ENCODE data around the gene ADAMTSL2. TPM values are rescaled to one million over a fixed set of nuclear protein-coding genes. Genes with fewer than 3 reads are reported as not detected.

The ADAMTSL2 gene
- total RNA-seq, 1 donor from 2014 or later: 1.3 TPM

DNA sequence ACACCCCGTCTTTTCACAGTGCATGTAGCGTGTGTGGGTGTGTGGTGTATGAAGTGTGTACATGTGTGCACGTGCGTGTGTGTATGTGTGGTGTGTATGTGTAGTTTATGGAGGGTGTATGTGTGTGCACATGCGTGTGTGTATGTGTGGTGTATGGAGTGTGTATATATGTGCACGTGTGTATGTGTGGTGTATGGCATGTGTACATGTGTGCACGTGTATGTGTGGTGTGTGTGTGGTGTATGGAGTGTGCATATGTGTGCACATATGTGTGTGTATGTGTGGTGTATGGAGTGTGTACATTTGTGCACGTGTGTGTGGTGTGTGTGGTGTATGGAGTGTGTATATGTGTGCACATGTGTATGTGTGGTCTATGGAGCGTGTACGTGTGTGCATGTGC, 22.9 kb upstream of the ADAMTSL2 start:
- TF ChIP-seq, protein P1, sequence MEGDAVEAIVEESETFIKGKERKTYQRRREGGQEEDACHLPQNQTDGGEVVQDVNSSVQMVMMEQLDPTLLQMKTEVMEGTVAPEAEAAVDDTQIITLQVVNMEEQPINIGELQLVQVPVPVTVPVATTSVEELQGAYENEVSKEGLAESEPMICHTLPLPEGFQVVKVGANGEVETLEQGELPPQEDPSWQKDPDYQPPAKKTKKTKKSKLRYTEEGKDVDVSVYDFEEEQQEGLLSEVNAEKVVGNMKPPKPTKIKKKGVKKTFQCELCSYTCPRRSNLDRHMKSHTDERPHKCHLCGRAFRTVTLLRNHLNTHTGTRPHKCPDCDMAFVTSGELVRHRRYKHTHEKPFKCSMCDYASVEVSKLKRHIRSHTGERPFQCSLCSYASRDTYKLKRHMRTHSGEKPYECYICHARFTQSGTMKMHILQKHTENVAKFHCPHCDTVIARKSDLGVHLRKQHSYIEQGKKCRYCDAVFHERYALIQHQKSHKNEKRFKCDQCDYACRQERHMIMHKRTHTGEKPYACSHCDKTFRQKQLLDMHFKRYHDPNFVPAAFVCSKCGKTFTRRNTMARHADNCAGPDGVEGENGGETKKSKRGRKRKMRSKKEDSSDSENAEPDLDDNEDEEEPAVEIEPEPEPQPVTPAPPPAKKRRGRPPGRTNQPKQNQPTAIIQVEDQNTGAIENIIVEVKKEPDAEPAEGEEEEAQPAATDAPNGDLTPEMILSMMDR (IDR thresholded peaks at IDR 0.05; ENCODE audit: partially characterized antibody, unreplicated experiment): no peak
- Mint-ChIP-seq H3K4me1 (ENCODE audit: low read depth, unreplicated experiment) (no peaks in the 10 kb centered on the region), H3K4me3 (ENCODE audit: unreplicated experiment) (no peak overlapping the region), H3K9me3 (ENCODE audit: unreplicated experiment) (peaks cover 2% of the 10 kb centered on the region), H3K27me3 (ENCODE audit: unreplicated experiment) (no peaks in the 10 kb centered on the region), H3K36me3 (ENCODE audit: unreplicated experiment) (no peaks in the 10 kb centered on the region), H3K27ac (ENCODE audit: unreplicated experiment) (no peak overlapping the region)
- DNase-seq: no peak

GRCh38 chr9:133512253-133513213, 22.0 kb upstream of the ADAMTSL2 start:
- no peaks in the 10 kb centered on the region for H3K36me3 Mint-ChIP-seq (ENCODE audit: unreplicated experiment)
- peaks cover 2% of the 10 kb centered on the region for H3K9me3 Mint-ChIP-seq (ENCODE audit: unreplicated experiment)
- TF ChIP-seq, protein P1 (IDR thresholded peaks at IDR 0.05; ENCODE audit: partially characterized antibody, unreplicated experiment): no peak
- H3K4me3 Mint-ChIP-seq (ENCODE audit: unreplicated experiment): no peak overlapping the region
- DNase-seq: no peak
- no peaks in the 10 kb centered on the region for H3K27me3 Mint-ChIP-seq (ENCODE audit: unreplicated experiment)
- no peaks in the 10 kb centered on the region for H3K4me1 Mint-ChIP-seq (ENCODE audit: low read depth, unreplicated experiment)
- H3K27ac Mint-ChIP-seq (ENCODE audit: unreplicated experiment): no peak overlapping the region

DNA sequence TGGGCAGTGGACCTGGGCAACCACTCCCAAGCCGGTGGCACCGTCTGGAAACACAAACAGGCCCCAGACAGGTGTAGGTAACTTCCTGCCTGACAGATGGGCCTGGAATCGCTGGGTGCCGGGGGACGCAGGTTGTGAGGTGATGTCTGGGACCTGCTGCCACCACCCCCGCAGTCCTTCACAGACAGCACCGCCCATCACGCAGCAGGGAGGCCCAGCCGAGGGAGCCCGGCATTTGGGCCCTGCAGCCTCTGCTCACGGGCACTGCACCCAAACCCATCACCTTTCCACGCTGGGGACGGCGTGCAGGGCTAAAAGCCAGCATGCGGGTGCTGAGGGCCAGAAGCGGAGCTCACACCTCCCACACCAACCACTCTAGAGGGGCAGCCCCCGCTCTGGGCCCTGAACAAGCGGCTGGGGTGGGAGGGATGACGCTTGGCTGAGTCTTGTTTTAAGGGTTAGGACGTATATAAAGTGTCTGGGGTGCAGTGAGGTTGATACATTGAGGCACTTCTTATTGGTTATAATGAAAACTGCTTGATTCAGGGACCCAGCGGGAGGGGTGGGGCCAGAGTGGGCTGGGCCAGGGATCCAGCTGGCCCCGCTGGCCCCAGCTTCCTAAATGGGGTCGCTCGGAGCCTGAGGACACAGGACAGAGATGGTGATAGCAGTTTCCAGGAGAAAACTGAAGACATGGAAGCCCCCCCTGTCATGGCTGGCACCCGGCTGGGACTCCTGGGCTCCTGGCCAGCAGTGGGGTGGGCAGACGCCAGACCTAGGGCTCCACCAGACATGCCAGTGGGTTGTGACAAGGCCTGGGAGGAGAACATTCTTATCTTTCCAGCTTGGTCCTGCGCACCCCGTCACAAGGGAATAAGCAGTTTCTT, 21.0 kb upstream of the ADAMTSL2 start:
- DNase-seq: no peak
- Mint-ChIP-seq H3K27ac (ENCODE audit: unreplicated experiment) (no peak overlapping the region), H3K9me3 (ENCODE audit: unreplicated experiment) (no peaks in the 10 kb centered on the region), H3K4me1 (ENCODE audit: low read depth, unreplicated experiment) (peaks cover under 1% of the 10 kb centered on the region), H3K4me3 (ENCODE audit: unreplicated experiment) (no peak overlapping the region), H3K27me3 (ENCODE audit: unreplicated experiment) (no peaks in the 10 kb centered on the region), H3K36me3 (ENCODE audit: unreplicated experiment) (no peaks in the 10 kb centered on the region)
- TF ChIP-seq, protein P1 (IDR thresholded peaks at IDR 0.05; ENCODE audit: partially characterized antibody, unreplicated experiment): no peak

- no peak overlapping the region for H3K27ac Mint-ChIP-seq (ENCODE audit: unreplicated experiment)
- TF ChIP-seq, protein P1 (IDR thresholded peaks at IDR 0.05; ENCODE audit: partially characterized antibody, unreplicated experiment): no peak
- H3K4me3 Mint-ChIP-seq (ENCODE audit: unreplicated experiment): no peak overlapping the region
- H3K27me3 Mint-ChIP-seq (ENCODE audit: unreplicated experiment): no peaks in the 10 kb centered on the region
- no peaks in the 10 kb centered on the region for H3K36me3 Mint-ChIP-seq (ENCODE audit: unreplicated experiment)
- H3K4me1 Mint-ChIP-seq (ENCODE audit: low read depth, unreplicated experiment): peaks cover 2% of the 10 kb centered on the region
- no peaks in the 10 kb centered on the region for H3K9me3 Mint-ChIP-seq (ENCODE audit: unreplicated experiment)
- peak; percentile 68 for DNase-seq
Measured at GRCh38 chr9:133514460-133515239, 19.9 kb upstream of the ADAMTSL2 start.

All from glutamatergic neuron (in vitro differentiated cells).